AG20443 (cell line): Measurements from ENCODE around the gene MLPH.

Source experiments
- DNase-seq: peaks from one replicate; pipeline ENCODE4 v3.0.0; 2012; ENCODE audit warnings: low spot score, mixed read lengths

Gene MLPH

GRCh38 chr2:237520290-237520689 lies 33.2 kb downstream of the MLPH start:
- no peak for DNase-seq

- DNase-seq: no peak
Measured at GRCh38 chr2:237524631-237525030, 37.6 kb downstream of the MLPH start.

- DNase-seq: no peak
Measured at GRCh38 chr2:237525559-237526157, 38.6 kb downstream of the MLPH start.

- DNase-seq: no peak
Measured at GRCh38 chr2:237527233-237527632, 40.2 kb downstream of the MLPH start.

- DNase-seq: no peak
Measured at GRCh38 chr2:237527766-237528165, 40.7 kb downstream of the MLPH start.

- no peak for DNase-seq
Measured at GRCh38 chr2:237529452-237530402, 42.7 kb downstream of the MLPH start.

- no peak for DNase-seq
Measured at GRCh38 chr2:237530472-237531433, 43.7 kb downstream of the MLPH start.

GRCh38 chr2:237532160-237532559 lies 45.1 kb downstream of the MLPH start:
- no peak for DNase-seq

- DNase-seq: no peak
Measured at GRCh38 chr2:237533668-237534161, 46.7 kb downstream of the MLPH start.

GRCh38 chr2:237534380-237534779 lies 47.3 kb downstream of the MLPH start:
- no peak for DNase-seq

- no peak for DNase-seq
Measured at GRCh38 chr2:237535385-237536082, 48.5 kb downstream of the MLPH start.

GRCh38 chr2:237536083-237536415 lies 49.0 kb downstream of the MLPH start:
- DNase-seq: no peak

- no peak for DNase-seq
Measured at GRCh38 chr2:237536617-237537016, 49.6 kb downstream of the MLPH start.

GRCh38 chr2:237538001-237538720 lies 51.1 kb downstream of the MLPH start:
- DNase-seq: no peak

GRCh38 chr2:237538901-237539300 lies 51.9 kb downstream of the MLPH start:
- no peak for DNase-seq

- DNase-seq: no peak
Measured at GRCh38 chr2:237539681-237540080, 52.6 kb downstream of the MLPH start.

GRCh38 chr2:237540223-237540775 lies 53.2 kb downstream of the MLPH start:
- no peak for DNase-seq

- peak; percentile 95 for DNase-seq
Measured at GRCh38 chr2:237540823-237541222, 53.8 kb downstream of the MLPH start.

- no peak for DNase-seq
Measured at GRCh38 chr2:237541243-237541642, 54.2 kb downstream of the MLPH start.

- DNase-seq: no peak
Measured at GRCh38 chr2:237542001-237542704, 55.1 kb downstream of the MLPH start.
